OCI-LY1 (cell line): ENCODE measurements around the gene CYP11A1.

ENCODE experiments used
- H2AFZ ChIP-seq: fragments of 200-600 bp; sonication (generic), shearing (Covaris generic); 2 replicates; pipeline ENCODE4 v1.6.0; 2014; ENCODE audit warnings: antibody characterized with exemption, mild to moderate bottlenecking, low read length
- H3F3A ChIP-seq: fragments of 200-600 bp; sonication (generic), shearing (Covaris generic); 2 replicates; pipeline ENCODE4 v1.6.0; 2014; ENCODE audit warnings: mild to moderate bottlenecking, antibody characterized with exemption, low read length, moderate library complexity; ENCODE audit not compliant: insufficient read depth
- H3K27ac ChIP-seq: fragments of 200-600 bp; sonication (generic); 2 replicates; pipeline ENCODE4 v1.5.1; 2014; ENCODE audit warnings: low read length, mixed run types, mild to moderate bottlenecking, low read depth; ENCODE audit not compliant: poor library complexity, severe bottlenecking
- H3K27me3 ChIP-seq: fragments of 200-600 bp; sonication (generic); 2 replicates; pipeline ENCODE4 v1.6.0; 2014; ENCODE audit warnings: antibody characterized with exemption, mild to moderate bottlenecking, low read length, moderate library complexity; ENCODE audit not compliant: insufficient read depth
- H3K36me3 ChIP-seq: fragments of 200-600 bp; sonication (generic); 2 replicates; pipeline ENCODE4 v1.6.1; 2014; ENCODE audit warnings: mild to moderate bottlenecking, antibody characterized with exemption, low read length, moderate library complexity, mixed read lengths; ENCODE audit not compliant: insufficient read depth
- H3K4me1 ChIP-seq: fragments of 200-600 bp; sonication (generic); 2 replicates; pipeline ENCODE4 v1.5.1; 2014; ENCODE audit warnings: mild to moderate bottlenecking, low read length, moderate library complexity; ENCODE audit not compliant: insufficient read depth, severe bottlenecking
- H3K4me2 ChIP-seq: fragments of 200-600 bp; sonication (generic), shearing (Covaris generic); 2 replicates; pipeline ENCODE4 v1.6.1; 2014; ENCODE audit warnings: low read length
- H3K4me3 ChIP-seq: fragments of 200-600 bp; sonication (generic); 2 replicates; pipeline ENCODE4 v1.5.1; 2014; ENCODE audit warnings: low read length, low read depth, mild to moderate bottlenecking, mixed read lengths; ENCODE audit not compliant: poor library complexity, severe bottlenecking
- H3K79me2 ChIP-seq: fragments of 200-600 bp; shearing (Covaris generic); 2 replicates; pipeline ENCODE4 v1.6.1; 2016; ENCODE audit warnings: mixed run types, low read length, mixed read lengths; ENCODE audit not compliant: insufficient read depth
- H3K9ac ChIP-seq: fragments of 200-600 bp; sonication (generic), shearing (Covaris generic); 2 replicates; pipeline ENCODE4 v1.6.1; 2014; ENCODE audit warnings: mild to moderate bottlenecking, low read length, mixed read lengths
- H3K9me2 ChIP-seq: fragments of 200-600 bp; sonication (generic), shearing (Covaris generic); 2 replicates; pipeline ENCODE4 v1.6.1; 2014; ENCODE audit warnings: low read depth, mild to moderate bottlenecking, low read length, mixed read lengths
- H3K9me3 ChIP-seq: fragments of 200-600 bp; shearing (Covaris generic); 2 replicates; pipeline ENCODE4 v1.6.1; 2014; ENCODE audit warnings: low read length, mixed read lengths
- H4K20me1 ChIP-seq: fragments of 200-600 bp; sonication (generic), shearing (Covaris generic); 2 replicates; pipeline ENCODE4 v1.6.0; 2016; ENCODE audit warnings: mild to moderate bottlenecking, low read length; ENCODE audit not compliant: insufficient read depth
- EZH2 ChIP-seq: fragments of 200-600 bp; sonication (generic), shearing (Covaris generic); IDR thresholded peaks from 2 replicates; pipeline ENCODE4 v1.8.0; 2017; ENCODE audit warnings: borderline replicate concordance, mixed run types, mild to moderate bottlenecking, antibody characterized with exemption, low read length, moderate library complexity, mixed read lengths
- TF ChIP-seq, protein P1 (sequence below): fragments of 200-600 bp; sonication (generic), shearing (Covaris generic); IDR thresholded peaks from 2 replicates; pipeline ENCODE4 v1.5.1; 2017; ENCODE audit warnings: mild to moderate bottlenecking, antibody characterized with exemption, low read length, moderate library complexity, mixed read lengths

The CYP11A1 gene

DNA sequence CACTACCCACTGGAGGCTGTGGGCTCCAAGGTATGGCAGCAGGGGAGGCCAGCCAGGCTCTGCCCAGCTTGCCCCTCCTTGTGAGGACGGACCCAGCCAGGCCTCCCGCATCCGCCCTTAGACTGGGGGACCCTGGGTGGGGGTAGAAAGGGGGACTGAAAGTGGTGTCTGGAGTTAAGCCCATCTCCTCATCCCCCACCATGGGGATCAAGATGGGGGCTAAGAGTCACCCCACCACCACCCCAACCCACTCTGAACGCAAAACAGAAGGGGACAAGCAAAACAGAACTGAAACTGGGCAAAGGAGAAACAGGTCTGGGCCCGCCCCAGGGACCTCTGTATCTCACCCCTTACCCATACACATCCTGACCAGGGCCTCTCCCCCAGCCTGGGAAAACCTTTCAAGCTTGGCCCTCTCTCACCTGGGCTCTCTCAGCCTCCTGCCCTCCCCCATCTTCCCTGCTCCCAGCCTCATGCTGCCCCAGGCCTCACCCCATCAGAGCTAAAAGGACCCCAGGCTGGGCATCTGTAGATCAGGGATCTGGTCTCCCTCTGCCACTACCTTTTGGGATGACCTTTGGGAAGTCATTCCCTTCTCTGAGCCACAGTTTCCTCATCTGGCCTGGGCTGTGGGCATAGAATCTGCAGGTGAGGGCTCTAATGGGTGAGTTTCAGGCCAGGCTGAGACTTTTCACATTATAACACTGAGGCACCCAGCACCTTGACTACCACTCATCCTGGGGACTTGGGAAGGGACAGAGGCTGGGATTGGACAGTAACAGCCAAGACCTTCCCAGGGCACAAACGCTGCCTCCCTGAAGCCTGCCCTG lies 30.0 kb upstream of the CYP11A1 start:
- Histone ChIP-seq H3K4me3 (no peak overlapping the region), H4K20me1 (no peaks in the 10 kb centered on the region), H3K9me3 (no peaks in the 10 kb centered on the region), H3K79me2 (no peaks in the 10 kb centered on the region), H3K4me2 (no peak overlapping the region), H3F3A (no peaks in the 10 kb centered on the region), H2AFZ (no peak overlapping the region), H3K27me3 (0 out of 2 replicates have a peak, but pooled peaks cover 8% of the 10 kb centered on the region), H3K27ac (no peak overlapping the region), H3K36me3 (no peaks in the 10 kb centered on the region), H3K9ac (no peak overlapping the region), H3K4me1 (no peaks in the 10 kb centered on the region), H3K9me2 (no peaks in the 10 kb centered on the region)
- TF ChIP-seq, protein P1, sequence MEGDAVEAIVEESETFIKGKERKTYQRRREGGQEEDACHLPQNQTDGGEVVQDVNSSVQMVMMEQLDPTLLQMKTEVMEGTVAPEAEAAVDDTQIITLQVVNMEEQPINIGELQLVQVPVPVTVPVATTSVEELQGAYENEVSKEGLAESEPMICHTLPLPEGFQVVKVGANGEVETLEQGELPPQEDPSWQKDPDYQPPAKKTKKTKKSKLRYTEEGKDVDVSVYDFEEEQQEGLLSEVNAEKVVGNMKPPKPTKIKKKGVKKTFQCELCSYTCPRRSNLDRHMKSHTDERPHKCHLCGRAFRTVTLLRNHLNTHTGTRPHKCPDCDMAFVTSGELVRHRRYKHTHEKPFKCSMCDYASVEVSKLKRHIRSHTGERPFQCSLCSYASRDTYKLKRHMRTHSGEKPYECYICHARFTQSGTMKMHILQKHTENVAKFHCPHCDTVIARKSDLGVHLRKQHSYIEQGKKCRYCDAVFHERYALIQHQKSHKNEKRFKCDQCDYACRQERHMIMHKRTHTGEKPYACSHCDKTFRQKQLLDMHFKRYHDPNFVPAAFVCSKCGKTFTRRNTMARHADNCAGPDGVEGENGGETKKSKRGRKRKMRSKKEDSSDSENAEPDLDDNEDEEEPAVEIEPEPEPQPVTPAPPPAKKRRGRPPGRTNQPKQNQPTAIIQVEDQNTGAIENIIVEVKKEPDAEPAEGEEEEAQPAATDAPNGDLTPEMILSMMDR, result no peak
- no peak for TF ChIP-seq EZH2

DNA sequence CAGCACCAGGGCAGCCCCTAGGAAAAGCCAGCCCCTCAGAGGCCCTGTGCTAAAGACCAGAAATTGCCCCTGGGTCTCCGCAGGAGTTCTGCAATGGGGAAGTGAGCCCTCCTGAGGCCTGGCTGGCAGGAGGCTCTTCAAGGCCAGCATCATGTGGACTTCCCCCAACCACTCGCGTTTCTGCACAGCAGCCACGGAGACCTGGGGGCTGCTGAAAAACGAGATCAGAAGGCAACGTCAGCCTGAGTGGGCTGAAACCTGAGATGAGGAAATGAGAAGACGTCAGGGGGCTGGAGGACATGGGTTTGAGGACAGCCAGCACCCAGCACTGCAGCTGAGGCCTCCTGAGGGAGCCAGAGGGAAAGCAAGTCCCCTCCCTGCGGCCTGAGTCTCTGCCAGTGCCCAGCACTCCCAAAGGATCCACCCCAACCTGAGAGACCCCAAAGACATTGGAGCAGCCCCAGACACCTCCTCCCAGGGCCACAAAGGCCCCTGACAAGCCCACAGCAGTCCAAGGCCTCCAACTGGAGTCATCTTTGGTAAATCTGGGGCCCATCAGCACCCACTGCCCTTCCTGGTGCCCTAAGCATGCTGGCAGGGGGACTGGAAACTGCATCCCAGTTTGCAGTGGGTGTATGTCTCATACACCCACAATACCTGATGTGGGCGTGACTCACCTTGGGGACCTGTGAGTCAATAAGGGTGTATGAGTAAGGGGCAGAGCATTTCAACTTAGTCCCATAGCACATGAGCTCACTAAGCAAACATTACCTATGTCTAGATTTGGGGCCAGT lies 29.2 kb upstream of the CYP11A1 start:
- TF ChIP-seq, protein P1, result no peak
- TF ChIP-seq EZH2, result no peak
- Histone ChIP-seq H2AFZ (no peak overlapping the region), H4K20me1 (no peaks in the 10 kb centered on the region), H3K4me3 (no peak overlapping the region), H3K9me2 (no peaks in the 10 kb centered on the region), H3K9ac (no peak overlapping the region), H3K36me3 (no peaks in the 10 kb centered on the region), H3K9me3 (no peaks in the 10 kb centered on the region), H3K79me2 (no peaks in the 10 kb centered on the region), H3F3A (no peaks in the 10 kb centered on the region), H3K27ac (no peak overlapping the region), H3K4me1 (no peaks in the 10 kb centered on the region), H3K27me3 (0 out of 2 replicates have a peak, but pooled peaks cover 8% of the 10 kb centered on the region), H3K4me2 (no peak overlapping the region)

DNA sequence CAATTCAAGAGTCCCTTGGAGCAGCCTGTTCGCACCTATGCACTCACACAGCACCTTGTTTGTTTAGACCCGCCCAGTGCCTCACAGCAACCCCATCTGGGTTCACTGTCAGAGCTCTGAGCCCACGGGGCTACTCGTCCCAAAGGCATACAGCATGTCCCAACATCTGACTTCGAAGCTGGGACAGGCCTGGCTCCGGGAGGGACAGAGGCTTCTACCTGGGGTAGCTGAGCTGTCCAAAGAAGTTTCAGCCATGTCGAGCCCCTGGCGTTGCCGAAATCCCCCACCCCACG lies 28.6 kb upstream of the CYP11A1 start:
- no peaks in the 10 kb centered on the region for H3K4me1 ChIP-seq
- H3K9me2 ChIP-seq, result no peaks in the 10 kb centered on the region
- H3K4me2 ChIP-seq, result no peak overlapping the region
- H3K79me2 ChIP-seq, result no peaks in the 10 kb centered on the region
- TF ChIP-seq, protein P1, result no peak
- TF ChIP-seq EZH2, result no peak
- 0 out of 2 replicates have a peak, but pooled peaks cover 8% of the 10 kb centered on the region for H3K27me3 ChIP-seq
- no peak overlapping the region for H3K9ac ChIP-seq
- no peaks in the 10 kb centered on the region for H3K36me3 ChIP-seq
- no peaks in the 10 kb centered on the region for H3K9me3 ChIP-seq
- no peak overlapping the region for H3K4me3 ChIP-seq
- H4K20me1 ChIP-seq, result no peaks in the 10 kb centered on the region
- H3F3A ChIP-seq, result no peaks in the 10 kb centered on the region
- H2AFZ ChIP-seq, result no peak overlapping the region
- no peak overlapping the region for H3K27ac ChIP-seq
